BE2C (cell line): ENCODE measurements around the gene PRAMEF6. TPM values are rescaled to one million over a fixed set of nuclear protein-coding genes. Genes with fewer than 3 reads are reported as not detected.
"Not testable (repeated sequence)": the region's sequence is repeated elsewhere in the genome, so short reads cannot be mapped to it uniquely, and the experiment has no call there.

Experiments used
- DNase-seq: peaks from one replicate; pipeline ENCODE4 v3.0.0-alpha.2; 2020
- H3K27me3 ChIP-seq: fragments of 250-450 bp; sonication (Bioruptor Pico); 2 replicates; pipeline ENCODE4 v1.5.1; 2020; ENCODE audit warnings: mild to moderate bottlenecking
- H3K36me3 ChIP-seq: fragments of 250-450 bp; sonication (Bioruptor Pico); 2 replicates; pipeline ENCODE4 v1.5.1; 2020; ENCODE audit warnings: mild to moderate bottlenecking
- H3K4me1 ChIP-seq: fragments of 250-450 bp; sonication (Bioruptor Pico); 2 replicates; pipeline ENCODE4 v1.5.1; 2020
- H3K4me3 ChIP-seq: 2 replicates; pipeline ENCODE4 v1.5.1; 2011; ENCODE audit warnings: low read depth, low read length
- H3K9me3 ChIP-seq: fragments of 250-450 bp; sonication (Bioruptor Pico); 2 replicates; pipeline ENCODE4 v1.5.1; 2020
- polyA plus RNA-seq: library from polyadenylated mRNA; unstranded; fragments of >200 nt; gene quantifications from one replicate; pipeline ENCODE4 v1.2.1, GENCODE V29; 2012; ENCODE audit warnings: low read depth, missing spikeins; ENCODE audit not compliant: insufficient read length, insufficient read depth

The PRAMEF6 gene
- polyA plus RNA-seq: not detected

- DNase-seq, H3K9me3 ChIP-seq, H3K4me1 ChIP-seq, H3K27me3 ChIP-seq, H3K4me3 ChIP-seq, H3K36me3 ChIP-seq: not testable (repeated sequence)
Observed at GRCh38 chr1:12947480-12947879, at the start of gene PRAMEF6. TSS of gene PRAMEF6 (minus strand) at chr1:12947580. CDS start at chr1:12942518, 5,062 bp downstream.

GRCh38 chr1:12924368-12924767, 23.0 kb downstream of the PRAMEF6 start:
- DNase-seq, H3K9me3 ChIP-seq, H3K27me3 ChIP-seq, H3K4me3 ChIP-seq, H3K4me1 ChIP-seq, H3K36me3 ChIP-seq: not testable (repeated sequence)

GRCh38 chr1:12921749-12922148, 25.6 kb downstream of the PRAMEF6 start:
- H3K36me3 ChIP-seq, H3K4me1 ChIP-seq, H3K27me3 ChIP-seq, H3K9me3 ChIP-seq, H3K4me3 ChIP-seq, DNase-seq: not testable (repeated sequence)

- H3K27me3 ChIP-seq, H3K4me1 ChIP-seq, DNase-seq, H3K9me3 ChIP-seq, H3K36me3 ChIP-seq, H3K4me3 ChIP-seq: not testable (repeated sequence)
Observed at GRCh38 chr1:12916310-12916709, 31.1 kb downstream of the PRAMEF6 start, which contains the start of gene PRAMEF7. TSS of gene PRAMEF7 (plus strand) at chr1:12916610. CDS start at chr1:12917693, 1,083 bp downstream.

DNA sequence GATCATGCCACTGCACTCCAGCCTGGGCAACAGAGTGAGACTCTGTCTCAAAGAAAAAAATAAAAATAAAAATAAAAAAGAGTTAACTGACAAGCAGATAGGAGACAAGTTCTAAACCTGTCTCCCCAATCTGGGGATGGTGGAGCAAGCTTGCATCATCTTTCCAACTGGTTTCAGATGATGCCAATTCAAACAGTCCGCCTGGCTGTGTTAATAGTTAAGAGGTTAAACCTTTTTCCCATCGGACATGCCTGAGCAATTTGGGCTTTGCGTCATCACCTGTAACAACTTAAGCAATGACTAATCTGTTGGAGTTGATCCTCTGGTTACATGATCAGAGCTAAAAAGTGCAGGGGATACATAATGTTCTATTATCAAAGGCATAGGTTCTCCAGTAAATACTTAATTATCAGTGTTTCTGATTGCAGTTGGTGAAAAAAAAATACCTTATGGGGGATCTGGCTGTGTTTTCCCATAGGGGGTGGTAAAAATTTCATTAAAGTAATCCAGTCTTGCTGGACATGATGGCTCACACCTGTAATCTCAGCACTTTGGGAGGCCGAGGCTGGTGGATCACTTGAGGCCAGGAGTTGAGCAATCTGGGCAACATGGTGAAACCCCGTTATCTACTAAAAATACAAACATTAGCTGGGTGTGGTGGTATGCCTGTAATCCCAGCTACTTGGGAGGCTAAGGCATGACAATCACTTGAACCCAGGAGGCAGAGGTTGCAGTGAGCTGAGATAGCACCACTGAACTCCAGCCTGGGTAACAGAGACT, 43.4 kb downstream of the PRAMEF6 start:
- H3K27me3 ChIP-seq, H3K4me1 ChIP-seq, H3K36me3 ChIP-seq, H3K9me3 ChIP-seq, DNase-seq, H3K4me3 ChIP-seq: not testable (repeated sequence)

DNA sequence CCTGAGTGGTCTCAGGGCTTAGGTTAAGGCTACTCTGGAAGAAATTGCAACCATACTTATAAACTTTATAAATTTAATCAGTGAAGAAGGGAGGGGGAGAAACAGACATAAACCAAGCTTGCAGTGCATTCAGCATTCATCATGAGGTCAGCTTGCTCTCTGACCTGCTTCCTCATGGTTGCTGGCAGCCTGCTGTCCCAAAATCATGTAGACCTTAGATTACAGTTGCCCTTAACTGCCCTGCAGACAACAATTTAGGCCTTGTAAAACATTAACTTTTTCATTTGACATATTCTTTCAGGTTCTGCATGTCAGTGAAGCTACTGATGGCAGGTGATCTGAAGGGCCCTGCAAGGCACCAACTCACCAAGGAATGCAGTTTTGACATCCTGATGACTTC, 48.2 kb downstream of the PRAMEF6 start:
- not testable (repeated sequence) for H3K9me3 ChIP-seq, H3K36me3 ChIP-seq, H3K27me3 ChIP-seq, H3K4me1 ChIP-seq, DNase-seq, H3K4me3 ChIP-seq

GRCh38 chr1:12898170-12898569, 49.2 kb downstream of the PRAMEF6 start, which contains the start of gene PRAMEF10:
TSS of gene PRAMEF10 (minus strand) at chr1:12898270. CDS start at chr1:12895847, 2,423 bp downstream.
- not testable (repeated sequence) for H3K27me3 ChIP-seq, DNase-seq, H3K4me3 ChIP-seq, H3K4me1 ChIP-seq, H3K36me3 ChIP-seq, H3K9me3 ChIP-seq
